Activated CD8-positive, alpha-beta T cell treated with anti-CD3 and anti-CD28 coated beads for 36 hours (primary cell): ENCODE data around the gene HOXD4. TPM values are rescaled to one million over a fixed set of nuclear protein-coding genes. Genes with fewer than 3 reads are reported as not detected.

Experiments
- ATAC-seq: fragments of 200-7000 bp; cut with Tn5 transposase; one replicate; pipeline ENCODE4 v1.10.0; 2021; ENCODE audit warnings: mild to moderate bottlenecking, moderate library complexity
- CTCF ChIA-PET: fragments of 350-600 bp; sonication (Branson Sonifier 250); formaldehyde crosslinking; loops from one replicate; lab custom pipeline; 2021; ENCODE audit warnings: antibody characterized with exemption; lab: Charles Lee
- POLR2A ChIA-PET: fragments of 350-600 bp; sonication (Branson Sonifier 250); formaldehyde crosslinking; loops from one replicate; lab custom pipeline; 2021; ENCODE audit warnings: antibody characterized with exemption; lab: Charles Lee
- DNase-seq: peaks from one replicate; pipeline ENCODE4 v3.0.0-alpha.2; 2020
- H3K27ac Mint-ChIP-seq: one replicate; pipeline ENCODE4 v1.8.0; 2021; ENCODE audit warnings: mild to moderate bottlenecking, mixed read lengths
- H3K27me3 Mint-ChIP-seq: one replicate; pipeline ENCODE4 v1.8.0; 2021; ENCODE audit warnings: mixed read lengths
- H3K36me3 Mint-ChIP-seq: one replicate; pipeline ENCODE4 v1.8.0; 2021; ENCODE audit warnings: low read depth, mixed read lengths
- H3K4me1 Mint-ChIP-seq: one replicate; pipeline ENCODE4 v1.8.0; 2021; ENCODE audit warnings: low read depth, mixed read lengths
- H3K4me3 Mint-ChIP-seq: one replicate; pipeline ENCODE4 v1.8.0; 2021; ENCODE audit warnings: mild to moderate bottlenecking, moderate library complexity, mixed read lengths
- H3K9me3 Mint-ChIP-seq: one replicate; pipeline ENCODE4 v1.8.0; 2021; ENCODE audit warnings: mixed read lengths
- CTCF ChIP-seq: fragments of 200-600 bp; IDR thresholded peaks from one replicate; pipeline ENCODE4 v1.8.0; 2022; ENCODE audit warnings: antibody characterized with exemption, mild to moderate bottlenecking
- intact Hi-C: fragments of 100-400 bp; cut with micrococcal nuclease; formaldehyde crosslinking; loops from one replicate; pipeline ENCODE4 v1.10.0; 2022
- total RNA-seq, 2 experiments: library from RNA; stranded (reverse); gene quantifications; one replicate each; pipeline ENCODE4 v1.2.3, GENCODE V29; 2021

The HOXD4 gene
- total RNA-seq, 2 experiments from 2014 or later: not detected

DNA sequence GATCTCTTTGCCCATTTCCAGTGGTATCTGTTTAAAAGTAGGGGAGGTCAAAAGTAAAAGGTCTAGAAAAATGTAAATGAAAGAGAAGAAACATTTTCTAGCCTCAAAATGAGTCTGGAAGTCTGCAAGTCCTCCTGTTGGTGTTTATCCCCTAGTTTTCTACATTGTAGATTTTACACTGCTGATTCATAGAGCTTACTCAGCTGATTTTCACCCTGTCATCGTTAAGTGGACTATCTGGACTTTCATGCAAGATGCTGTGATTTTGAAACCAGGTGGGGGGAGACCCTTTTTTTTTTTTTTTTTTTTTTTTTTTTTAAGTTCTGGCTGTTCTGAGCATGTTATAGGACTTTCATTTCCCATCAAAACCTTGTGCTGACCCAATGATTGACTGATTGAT is 16.0 kb downstream of the HOXD4 start:
- peaks cover 3% of the 10 kb centered on the region for H3K36me3 Mint-ChIP-seq
- ChIA-PET CTCF (no interaction called here), POLR2A (interaction anchor here (0.6 kb wide), 1 partner anchor 87 kb away, joined by 3 read pairs; no protein-coding TSS in a partner anchor)
- peaks cover 13% of the 10 kb centered on the region for H3K4me1 Mint-ChIP-seq
- intact Hi-C loops: no loop called here
- ATAC-seq: no peak
- TF ChIP-seq CTCF: no peak
- no peak overlapping the region for H3K4me3 Mint-ChIP-seq
- peaks cover 5% of the 10 kb centered on the region for H3K9me3 Mint-ChIP-seq
- DNase-seq: no peak
- no peak overlapping the region for H3K27ac Mint-ChIP-seq
- peaks cover 81% of the 10 kb centered on the region for H3K27me3 Mint-ChIP-seq

DNA sequence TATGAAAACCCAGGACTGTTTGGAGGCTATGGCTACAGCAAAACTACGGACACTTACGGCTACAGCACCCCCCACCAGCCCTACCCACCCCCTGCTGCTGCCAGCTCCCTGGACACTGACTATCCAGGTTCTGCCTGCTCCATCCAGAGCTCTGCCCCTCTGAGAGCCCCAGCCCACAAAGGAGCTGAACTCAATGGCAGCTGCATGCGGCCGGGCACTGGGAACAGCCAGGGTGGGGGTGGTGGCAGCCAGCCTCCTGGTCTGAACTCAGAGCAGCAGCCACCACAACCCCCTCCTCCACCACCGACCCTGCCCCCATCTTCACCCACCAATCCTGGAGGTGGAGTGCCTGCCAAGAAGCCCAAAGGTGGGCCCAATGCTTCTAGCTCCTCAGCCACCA is 17.8 kb downstream of the HOXD4 start:
- ChIA-PET POLR2A (no interaction called here), CTCF (interaction anchor here (0.7 to 1.4 kb wide), 3 partner anchors 10 to 29 kb away, joined by 3 to 5 read pairs (median 3); no protein-coding TSS in a partner anchor)
- Mint-ChIP-seq H3K9me3 (peaks cover 1% of the 10 kb centered on the region), H3K4me3 (no peak overlapping the region), H3K27me3 (peaks cover 82% of the 10 kb centered on the region), H3K36me3 (peaks cover under 1% of the 10 kb centered on the region), H3K27ac (no peak overlapping the region), H3K4me1 (peaks cover 19% of the 10 kb centered on the region)
- ATAC-seq (no peak), DNase-seq (no peak)
- no peak for TF ChIP-seq CTCF
- intact Hi-C loops: no loop called here

DNA sequence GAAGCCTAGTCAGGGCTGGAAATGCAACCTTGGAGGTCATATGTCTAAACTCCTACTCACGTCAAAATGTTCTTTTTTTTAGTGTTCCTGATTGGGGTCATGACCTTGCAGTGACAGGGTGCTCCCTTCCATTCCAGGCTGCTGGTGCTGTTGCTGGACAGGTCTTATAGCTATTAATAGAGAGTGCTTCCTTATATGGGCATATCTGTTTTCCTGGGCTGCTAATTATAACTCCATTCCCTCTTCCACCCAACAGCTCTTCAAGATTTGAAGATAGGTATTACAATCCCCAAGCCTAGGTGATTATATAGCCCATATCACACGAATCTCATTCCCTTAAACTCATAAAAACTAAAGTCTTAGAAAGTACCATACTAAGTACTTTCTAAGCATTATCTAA is 18.4 kb downstream of the HOXD4 start:
- no peak for TF ChIP-seq CTCF
- H3K9me3 Mint-ChIP-seq: peaks cover 1% of the 10 kb centered on the region
- intact Hi-C loops: loop anchor here (5.0 kb wide), 1 partner anchor 37 kb away; no protein-coding TSS in a partner anchor
- no peak overlapping the region for H3K4me3 Mint-ChIP-seq
- DNase-seq (no peak), ATAC-seq (no peak)
- no peak overlapping the region for H3K27ac Mint-ChIP-seq
- H3K4me1 Mint-ChIP-seq: peaks cover 14% of the 10 kb centered on the region
- no peaks in the 10 kb centered on the region for H3K36me3 Mint-ChIP-seq
- CTCF ChIA-PET: interaction anchor here (0.7 to 1.4 kb wide), 3 partner anchors 9 to 29 kb away, joined by 3 to 5 read pairs (median 3); no protein-coding TSS in a partner anchor
- peaks cover 81% of the 10 kb centered on the region for H3K27me3 Mint-ChIP-seq
- POLR2A ChIA-PET: no interaction called here

DNA sequence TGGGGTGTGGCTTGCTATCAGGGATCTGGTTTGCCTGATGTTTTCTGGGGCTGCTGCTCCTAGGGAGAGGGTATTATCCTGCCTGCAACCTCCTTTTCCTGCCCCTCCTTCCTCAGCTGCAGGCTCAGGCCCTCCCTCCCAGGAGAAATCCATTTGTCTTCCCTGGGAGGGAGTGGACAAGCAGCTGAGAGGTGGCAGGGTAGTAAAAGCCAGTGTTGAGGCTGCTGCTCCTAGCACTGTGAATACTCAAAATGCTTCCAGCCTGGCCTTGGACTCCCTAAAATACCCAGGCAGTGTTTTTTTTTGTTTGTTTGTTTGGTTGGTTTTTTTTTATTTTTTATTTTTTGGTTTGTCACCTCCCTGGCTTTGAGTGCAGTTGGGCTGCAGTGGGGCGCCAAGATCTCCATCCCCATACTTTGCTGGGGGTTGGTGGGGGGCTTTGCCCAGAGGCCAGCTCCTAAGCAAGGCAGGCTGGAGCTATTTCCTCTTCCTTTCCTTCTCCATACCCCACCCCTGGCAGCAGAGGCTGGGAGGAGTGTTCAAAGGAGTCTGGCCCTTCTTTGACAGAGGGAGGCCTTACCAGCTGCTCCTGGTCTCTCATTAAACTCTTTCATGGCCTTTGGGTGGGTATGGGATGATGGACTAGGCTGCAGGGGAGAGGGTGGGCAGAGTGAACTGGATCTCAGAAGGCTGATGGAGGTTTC is 19.4 kb downstream of the HOXD4 start:
- Mint-ChIP-seq H3K4me1 (peaks cover 14% of the 10 kb centered on the region), H3K4me3 (no peak overlapping the region), H3K27ac (no peak overlapping the region), H3K27me3 (peaks cover 80% of the 10 kb centered on the region), H3K9me3 (peaks cover 1% of the 10 kb centered on the region), H3K36me3 (no peaks in the 10 kb centered on the region)
- intact Hi-C loops: loop anchor here (5.0 kb wide), 1 partner anchor 38 kb away; no protein-coding TSS in a partner anchor
- ChIA-PET POLR2A (no interaction called here), CTCF (no interaction called here)
- DNase-seq (no peak), ATAC-seq (no peak)
- TF ChIP-seq CTCF: no peak

DNA sequence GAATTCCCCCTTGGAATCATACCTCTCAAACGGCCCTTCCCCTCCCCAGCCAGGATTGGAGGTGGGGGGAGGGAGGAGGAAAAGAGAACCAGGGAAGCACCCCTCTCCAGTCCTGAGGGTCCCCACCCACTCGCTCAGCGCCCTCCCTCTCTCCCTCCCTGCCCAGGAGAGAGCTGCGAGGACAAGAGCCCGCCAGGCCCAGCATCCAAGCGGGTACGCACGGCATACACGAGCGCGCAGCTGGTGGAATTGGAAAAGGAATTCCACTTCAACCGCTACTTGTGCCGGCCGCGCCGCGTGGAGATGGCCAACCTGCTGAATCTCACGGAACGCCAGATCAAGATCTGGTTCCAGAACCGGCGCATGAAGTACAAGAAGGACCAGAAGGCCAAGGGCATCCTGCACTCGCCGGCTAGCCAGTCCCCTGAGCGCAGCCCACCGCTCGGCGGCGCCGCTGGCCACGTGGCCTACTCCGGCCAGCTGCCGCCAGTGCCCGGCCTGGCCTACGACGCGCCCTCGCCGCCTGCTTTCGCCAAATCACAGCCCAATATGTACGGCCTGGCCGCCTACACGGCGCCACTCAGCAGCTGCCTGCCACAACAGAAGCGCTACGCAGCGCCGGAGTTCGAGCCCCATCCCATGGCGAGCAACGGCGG is 20.1 kb downstream of the HOXD4 start:
- CTCF ChIA-PET: no interaction called here
- peaks cover 81% of the 10 kb centered on the region for H3K27me3 Mint-ChIP-seq
- POLR2A ChIA-PET: no interaction called here
- intact Hi-C loops: loop anchor here (5.0 kb wide), 1 partner anchor 39 kb away; no protein-coding TSS in a partner anchor
- H3K4me3 Mint-ChIP-seq: no peak overlapping the region
- H3K36me3 Mint-ChIP-seq: no peaks in the 10 kb centered on the region
- no peak for DNase-seq
- peaks cover 1% of the 10 kb centered on the region for H3K9me3 Mint-ChIP-seq
- ATAC-seq: no peak
- peaks cover 14% of the 10 kb centered on the region for H3K4me1 Mint-ChIP-seq
- no peak for TF ChIP-seq CTCF
- no peak overlapping the region for H3K27ac Mint-ChIP-seq
